Activated CD4-positive, alpha-beta T cell treated with anti-CD3 and anti-CD28 coated beads, Interleukin-2, Interleukin-6, amounts not matched to agents 100 ng/mL and 50 ng/mL, durations not matched to agents 16 hours and 8 hours (primary cell): ENCODE measurements around the gene SPOP.

Experiments
- DNase-seq: peaks from one replicate; pipeline ENCODE4 v3.0.0-alpha.2; 2020

The SPOP gene

GRCh38 chr17:49612726-49613125 is 65.2 kb downstream of the SPOP start:
- DNase-seq: no peak

GRCh38 chr17:49610883-49611584 is 66.9 kb downstream of the SPOP start:
- DNase-seq: no peak

- no peak for DNase-seq
Observed at GRCh38 chr17:49604314-49604869, 73.5 kb downstream of the SPOP start.

- no peak for DNase-seq
Observed at GRCh38 chr17:49603720-49604119, 74.2 kb downstream of the SPOP start.

- no peak for DNase-seq
Observed at GRCh38 chr17:49603238-49603637, 74.7 kb downstream of the SPOP start.

GRCh38 chr17:49602783-49603182 is 75.1 kb downstream of the SPOP start:
- DNase-seq: no peak

- DNase-seq: no peak
Observed at GRCh38 chr17:49600949-49601348, 76.9 kb downstream of the SPOP start.

- no peak for DNase-seq
Observed at GRCh38 chr17:49598918-49599317, 79.0 kb downstream of the SPOP start.

- DNase-seq: no peak
Observed at GRCh38 chr17:49597928-49598655, 79.8 kb downstream of the SPOP start.

- DNase-seq: no peak
Observed at GRCh38 chr17:49597436-49597835, 80.5 kb downstream of the SPOP start.

- no peak for DNase-seq
Observed at GRCh38 chr17:49596613-49597244, 81.2 kb downstream of the SPOP start.

GRCh38 chr17:49595980-49596379 is 81.9 kb downstream of the SPOP start:
- no peak for DNase-seq

GRCh38 chr17:49595328-49595727 is 82.6 kb downstream of the SPOP start:
- DNase-seq: no peak

GRCh38 chr17:49592263-49592662 is 85.6 kb downstream of the SPOP start:
- DNase-seq: no peak

GRCh38 chr17:49590874-49591273 is 87.0 kb downstream of the SPOP start:
- DNase-seq: no peak

GRCh38 chr17:49589577-49589927 is 88.3 kb downstream of the SPOP start:
- DNase-seq: no peak

GRCh38 chr17:49588726-49589576 is 88.9 kb downstream of the SPOP start:
- DNase-seq: no peak

GRCh38 chr17:49588312-49588711 is 89.6 kb downstream of the SPOP start:
- no peak for DNase-seq

GRCh38 chr17:49587366-49588073 is 90.4 kb downstream of the SPOP start:
- DNase-seq: no peak

GRCh38 chr17:49585422-49586027 is 92.4 kb downstream of the SPOP start:
- DNase-seq: no peak

GRCh38 chr17:49583889-49584288 is 94.0 kb downstream of the SPOP start:
- no peak for DNase-seq

GRCh38 chr17:49583226-49583625 is 94.7 kb downstream of the SPOP start:
- no peak for DNase-seq
